HepG2 (cell line): ENCODE data around the gene SUPT4H1.

Experiments
- CBX2 ChIP-seq, 2 experiments: fragments of 200-600 bp in 1 of 2; sonication (generic); formaldehyde crosslinking in 1 of 2; IDR thresholded peaks; 2 replicates each; pipeline versions ENCODE4 v1.7.0 to v1.8.1; 2018 to 2022; ENCODE audit warnings: low read depth in 2 of 2, low read length in 1 of 2, mild to moderate bottlenecking in 1 of 2, missing genetic modification reagents in 1 of 2
- ETS1 ChIP-seq: sonication (generic); formaldehyde crosslinking; IDR thresholded peaks from 2 replicates; pipeline ENCODE4 v1.4.0; 2020; ENCODE audit warnings: missing genetic modification reagents
- HBP1 ChIP-seq: IDR thresholded peaks from 2 replicates; pipeline ENCODE4 v1.6.1; 2016; ENCODE audit warnings: low read depth, control low read depth
- HMG20B ChIP-seq: conservative IDR thresholded peaks from 2 replicates; pipeline ENCODE4 v1.6.1; 2016; ENCODE audit warnings: missing genetic modification reagents, missing compliant biosample characterization
- HNRNPL ChIP-seq: fragments of 200-400 bp; formaldehyde crosslinking; IDR thresholded peaks from 2 replicates; pipeline ENCODE4 v1.6.1; 2017; ENCODE audit warnings: mild to moderate bottlenecking, low read depth, low read length
- HOXA9 ChIP-seq: sonication (generic); formaldehyde crosslinking; IDR thresholded peaks from 2 replicates; pipeline ENCODE4 v1.8.1; 2022; ENCODE audit warnings: missing genetic modification reagents, mild to moderate bottlenecking, moderate library complexity, borderline replicate concordance
- JDP2 ChIP-seq: sonication (generic); formaldehyde crosslinking; IDR thresholded peaks from 2 replicates; pipeline ENCODE4 v1.8.1; 2022; ENCODE audit warnings: missing genetic modification reagents, borderline replicate concordance
- JUND ChIP-seq: sonication (generic); formaldehyde crosslinking; IDR thresholded peaks from 2 replicates; pipeline ENCODE4 v1.8.0; 2022; ENCODE audit warnings: mild to moderate bottlenecking, missing genetic modification reagents
- NFE2L2 ChIP-seq: fragments of 150-350 bp; IDR thresholded peaks from 2 replicates; pipeline ENCODE4 v1.6.1; 2014; ENCODE audit warnings: low read length
- REL ChIP-seq: sonication (generic); formaldehyde crosslinking; conservative IDR thresholded peaks from 2 replicates; pipeline ENCODE4 v1.8.0; 2022; ENCODE audit warnings: mild to moderate bottlenecking, missing genetic modification reagents, moderate library complexity
- SMARCC2 ChIP-seq: fragments of 450-650 bp; IDR thresholded peaks from 2 replicates; pipeline ENCODE4 v1.6.1; 2017; ENCODE audit warnings: antibody characterized with exemption, mild to moderate bottlenecking
- ZNF274 ChIP-seq: sonication (generic); formaldehyde crosslinking; IDR thresholded peaks from 2 replicates; pipeline ENCODE4 v1.5.1; 2020; ENCODE audit warnings: mild to moderate bottlenecking, missing genetic modification reagents
- ZNF362 ChIP-seq: sonication (generic); formaldehyde crosslinking; IDR thresholded peaks from 2 replicates; pipeline ENCODE4 v1.4.0; 2020; ENCODE audit warnings: missing genetic modification reagents, mild to moderate bottlenecking, borderline replicate concordance

GRCh38 chr17:58302919-58303585, 48.9 kb downstream of the SUPT4H1 start:
- TF ChIP-seq HOXA9 (CRISPR knock-in tag): no peak
- no peak for TF ChIP-seq ETS1 (CRISPR knock-in tag)
- TF ChIP-seq HMG20B (CRISPR knock-in tag): no peak
- no peak for TF ChIP-seq ZNF274 (CRISPR knock-in tag)
- no peak for TF ChIP-seq NFE2L2
- no peak for TF ChIP-seq CBX2 (IDR thresholded peaks at IDR 0.05; ENCODE audit: low read depth, low read length)
- TF ChIP-seq CBX2 (CRISPR knock-in tag; IDR thresholded peaks at IDR 0.05; ENCODE audit: low read depth): no peak
- no peak for TF ChIP-seq JUND (CRISPR knock-in tag)
- TF ChIP-seq REL: no peak
- no peak for TF ChIP-seq HBP1 (CRISPR knock-in tag)
- TF ChIP-seq JDP2 (CRISPR knock-in tag): no peak
- no peak for TF ChIP-seq ZNF362 (CRISPR knock-in tag)
- TF ChIP-seq HNRNPL: no peak
- no peak for TF ChIP-seq SMARCC2
